Lower lobe of right lung (tissue), 2 donors: ENCODE measurements around the gene HYDIN. TPM values are rescaled to one million over a fixed set of nuclear protein-coding genes. Genes with fewer than 3 reads are reported as not detected.

Experiments used
- ATAC-seq, 2 donors: fragments of 200-7000 bp; cut with Tn5 transposase; one replicate each; pipeline ENCODE4 v1.9.1; 2020 to 2022; ENCODE audit warnings: mild to moderate bottlenecking in 2 of 2, moderate library complexity in 2 of 2
- DNase-seq: peaks from one replicate; pipeline ENCODE4 v3.0.0-alpha.2; 2020
- H3K27ac ChIP-seq: fragments of 200-600 bp; one replicate; pipeline ENCODE4 v1.8.0; 2022
- H3K27me3 ChIP-seq: fragments of 200-600 bp; one replicate; pipeline ENCODE4 v1.8.0; 2022; ENCODE audit warnings: low read depth
- H3K36me3 ChIP-seq: fragments of 200-600 bp; one replicate; pipeline ENCODE4 v1.8.0; 2022; ENCODE audit warnings: mild to moderate bottlenecking
- H3K4me1 ChIP-seq: fragments of 200-600 bp; one replicate; pipeline ENCODE4 v1.8.0; 2022
- H3K4me3 ChIP-seq: fragments of 200-600 bp; one replicate; pipeline ENCODE4 v1.8.0; 2022; ENCODE audit warnings: mild to moderate bottlenecking
- H3K9me3 ChIP-seq: fragments of 200-600 bp; one replicate; pipeline ENCODE4 v1.8.0; 2022
- CTCF ChIP-seq: fragments of 200-600 bp; IDR thresholded peaks from one replicate; pipeline ENCODE4 v1.8.0; 2022; ENCODE audit warnings: antibody characterized with exemption, mild to moderate bottlenecking
- intact Hi-C: fragments of 100-400 bp; cut with DNase I; formaldehyde crosslinking; loops from one replicate; pipeline ENCODE4 v1.11.0; 2022
- total RNA-seq: library from RNA; stranded (reverse); fragmentation: NEBNext Ultra II Directional; extraction: Animal tissue kit (Norgen Biotek cat#: 25700); gene quantifications from one replicate; pipeline ENCODE4 v1.2.1, GENCODE V29; 2021
- donor health status: DM: no; HTN: yes; CAD: no; lungs with severe emphysema.

The HYDIN gene
- total RNA-seq, 1 donor from 2014 or later, result 19.5 TPM

- Histone ChIP-seq H3K4me3 (no peak overlapping the region), H3K4me1 (no peaks in the 10 kb centered on the region), H3K27me3 (no peaks in the 10 kb centered on the region), H3K36me3 (no peaks in the 10 kb centered on the region), H3K27ac (no peak overlapping the region), H3K9me3 (no peaks in the 10 kb centered on the region)
- no peak for ATAC-seq
- intact Hi-C loops, result no loop called here
- DNase-seq, result no peak
- TF ChIP-seq CTCF, result no peak
Measured at GRCh38 chr16:71262391-71262790, 31.9 kb upstream of the HYDIN start.

- no peak for TF ChIP-seq CTCF
- no peak overlapping the region for H3K27ac ChIP-seq
- DNase-seq (no peak), ATAC-seq (no peak)
- no peaks in the 10 kb centered on the region for H3K9me3 ChIP-seq
- H3K4me3 ChIP-seq, result no peak overlapping the region
- H3K36me3 ChIP-seq, result no peaks in the 10 kb centered on the region
- no peaks in the 10 kb centered on the region for H3K27me3 ChIP-seq
- intact Hi-C loops, result no loop called here
- H3K4me1 ChIP-seq, result no peaks in the 10 kb centered on the region
Measured at GRCh38 chr16:71260995-71261394, 30.5 kb upstream of the HYDIN start.

- Histone ChIP-seq H3K4me3 (no peak overlapping the region), H3K27me3 (no peaks in the 10 kb centered on the region), H3K36me3 (no peaks in the 10 kb centered on the region), H3K27ac (no peak overlapping the region), H3K4me1 (peaks cover 8% of the 10 kb centered on the region), H3K9me3 (no peaks in the 10 kb centered on the region)
- no peak for TF ChIP-seq CTCF
- DNase-seq, result no peak
- intact Hi-C loops, result no loop called here
- ATAC-seq, result no peak
Measured at GRCh38 chr16:71259086-71259485, 28.6 kb upstream of the HYDIN start.

GRCh38 chr16:71258372-71258771 lies 27.9 kb upstream of the HYDIN start:
- DNase-seq, result no peak
- no peak for TF ChIP-seq CTCF
- no peak for ATAC-seq

GRCh38 chr16:71257768-71258167 lies 27.2 kb upstream of the HYDIN start:
- Histone ChIP-seq H3K4me1 (peaks cover 8% of the 10 kb centered on the region), H3K4me3 (no peak overlapping the region), H3K27me3 (no peaks in the 10 kb centered on the region), H3K9me3 (no peaks in the 10 kb centered on the region), H3K27ac (no peak overlapping the region), H3K36me3 (no peaks in the 10 kb centered on the region)
- DNase-seq, result no peak
- intact Hi-C loops, result no loop called here
- no peak for ATAC-seq
- TF ChIP-seq CTCF, result no peak

More at GRCh38 chr16:71258372-71258771, 27.9 kb upstream of the HYDIN start:
- intact Hi-C loops, result no loop called here
- no peaks in the 10 kb centered on the region for H3K9me3 ChIP-seq
- peaks cover 8% of the 10 kb centered on the region for H3K4me1 ChIP-seq
- H3K4me3 ChIP-seq, result no peak overlapping the region
- no peaks in the 10 kb centered on the region for H3K27me3 ChIP-seq
- no peak overlapping the region for H3K27ac ChIP-seq
- no peaks in the 10 kb centered on the region for H3K36me3 ChIP-seq

GRCh38 chr16:71255721-71256120 lies 25.2 kb upstream of the HYDIN start:
- H3K4me1 ChIP-seq, result peaks cover 8% of the 10 kb centered on the region
- H3K9me3 ChIP-seq, result no peaks in the 10 kb centered on the region
- no peaks in the 10 kb centered on the region for H3K36me3 ChIP-seq
- no peak for TF ChIP-seq CTCF
- intact Hi-C loops, result no loop called here
- DNase-seq (no peak), ATAC-seq (no peak)
- H3K27me3 ChIP-seq, result no peaks in the 10 kb centered on the region
- no peak overlapping the region for H3K27ac ChIP-seq
- no peak overlapping the region for H3K4me3 ChIP-seq
